ENCODE results near the gene R3HDM1.

The R3HDM1 gene

DNA sequence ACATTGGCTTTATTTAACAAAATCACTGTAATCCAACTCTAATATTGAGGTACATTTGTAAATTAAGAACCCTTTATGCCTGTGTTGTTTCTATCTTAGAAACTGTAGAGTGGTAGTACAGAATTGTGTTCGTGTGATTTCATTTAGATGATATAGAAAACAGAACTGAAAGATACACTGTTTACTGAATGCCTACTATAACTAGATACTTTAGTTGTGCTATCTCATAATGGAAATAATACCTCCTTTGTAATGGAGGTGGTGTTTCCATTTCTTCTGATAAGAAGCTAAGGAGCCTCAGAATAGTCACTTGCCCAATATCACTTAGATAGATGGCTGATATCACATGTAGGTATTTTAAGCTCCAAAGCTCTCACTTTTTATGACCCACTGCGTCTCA lies 147.8 kb downstream of the R3HDM1 start:
- TF ChIP-seq, protein P1, sequence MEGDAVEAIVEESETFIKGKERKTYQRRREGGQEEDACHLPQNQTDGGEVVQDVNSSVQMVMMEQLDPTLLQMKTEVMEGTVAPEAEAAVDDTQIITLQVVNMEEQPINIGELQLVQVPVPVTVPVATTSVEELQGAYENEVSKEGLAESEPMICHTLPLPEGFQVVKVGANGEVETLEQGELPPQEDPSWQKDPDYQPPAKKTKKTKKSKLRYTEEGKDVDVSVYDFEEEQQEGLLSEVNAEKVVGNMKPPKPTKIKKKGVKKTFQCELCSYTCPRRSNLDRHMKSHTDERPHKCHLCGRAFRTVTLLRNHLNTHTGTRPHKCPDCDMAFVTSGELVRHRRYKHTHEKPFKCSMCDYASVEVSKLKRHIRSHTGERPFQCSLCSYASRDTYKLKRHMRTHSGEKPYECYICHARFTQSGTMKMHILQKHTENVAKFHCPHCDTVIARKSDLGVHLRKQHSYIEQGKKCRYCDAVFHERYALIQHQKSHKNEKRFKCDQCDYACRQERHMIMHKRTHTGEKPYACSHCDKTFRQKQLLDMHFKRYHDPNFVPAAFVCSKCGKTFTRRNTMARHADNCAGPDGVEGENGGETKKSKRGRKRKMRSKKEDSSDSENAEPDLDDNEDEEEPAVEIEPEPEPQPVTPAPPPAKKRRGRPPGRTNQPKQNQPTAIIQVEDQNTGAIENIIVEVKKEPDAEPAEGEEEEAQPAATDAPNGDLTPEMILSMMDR (IDR thresholded peaks at IDR 0.05; ENCODE audit: low read depth, low read length) = no peak
- no peak overlapping the region for H3K4me3 ChIP-seq (ENCODE audit: low read depth, low read length)

DNA sequence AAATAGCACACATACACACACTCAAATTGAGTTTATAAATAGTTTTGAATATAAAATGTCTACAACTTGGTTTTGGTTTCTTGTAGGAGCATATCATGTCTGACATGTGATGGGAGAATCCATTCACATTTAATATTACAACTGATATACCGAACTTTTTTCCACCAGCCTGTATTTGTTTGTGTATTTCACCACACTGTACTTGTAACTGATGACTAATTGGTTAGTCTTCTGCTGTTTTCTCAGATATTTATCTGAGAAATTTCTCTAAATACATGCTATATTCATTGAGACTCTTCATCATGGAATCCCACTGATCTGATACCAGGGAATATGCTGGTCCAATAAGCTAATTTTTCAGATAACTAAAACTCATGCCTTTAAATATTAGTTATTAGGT lies 154.1 kb downstream of the R3HDM1 start:
- no peak overlapping the region for H3K4me3 ChIP-seq (ENCODE audit: low read depth, low read length)
- TF ChIP-seq, protein P1 (IDR thresholded peaks at IDR 0.05; ENCODE audit: low read depth, low read length) = no peak

DNA sequence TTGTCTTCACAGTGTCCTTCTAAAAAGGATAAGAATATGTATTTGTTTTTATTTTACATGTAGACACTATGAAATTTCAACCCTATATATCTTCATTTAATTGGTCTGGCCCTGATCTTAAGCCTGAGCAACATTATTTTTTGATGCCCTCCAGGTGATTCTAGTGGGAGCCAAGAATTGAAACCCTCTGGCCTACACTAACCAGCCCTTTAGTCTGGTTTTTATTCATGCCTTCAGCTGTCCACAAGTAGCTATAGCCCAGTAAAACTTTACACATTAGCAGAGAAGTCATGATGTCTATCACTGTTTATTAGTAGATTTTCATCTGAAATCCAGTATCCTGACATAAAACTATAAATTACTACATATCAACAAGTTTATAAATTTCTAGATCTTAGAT lies 157.7 kb downstream of the R3HDM1 start:
- TF ChIP-seq, protein P1 (IDR thresholded peaks at IDR 0.05; ENCODE audit: low read depth, low read length) = no peak

DNA sequence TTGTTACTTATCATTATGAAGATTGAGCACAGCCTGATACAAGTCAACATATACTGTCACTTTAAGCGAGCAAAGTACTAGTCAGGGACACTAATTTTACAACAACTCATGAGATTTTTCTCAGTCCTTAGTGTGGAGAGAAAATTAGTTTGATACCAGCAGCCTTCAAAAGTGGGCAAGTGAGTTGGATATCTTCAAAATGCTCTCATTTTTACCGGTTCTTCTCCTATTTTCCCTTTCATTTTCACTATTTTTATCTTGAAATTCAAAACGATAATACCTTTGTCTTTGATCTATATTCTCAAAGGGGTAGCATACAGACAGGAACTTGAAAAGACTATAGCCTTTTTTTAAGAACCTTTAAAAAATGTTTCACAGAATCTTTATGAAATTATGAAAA lies 158.4 kb downstream of the R3HDM1 start:
- TF ChIP-seq, protein P1 (IDR thresholded peaks at IDR 0.05; ENCODE audit: low read depth, low read length) = no peak
- no peak overlapping the region for H3K4me3 ChIP-seq (ENCODE audit: low read depth, low read length)

More for the DNA sequence above, 157.7 kb downstream of the R3HDM1 start:
- H3K4me3 ChIP-seq (ENCODE audit: low read depth, low read length) = no peak overlapping the region

DNA sequence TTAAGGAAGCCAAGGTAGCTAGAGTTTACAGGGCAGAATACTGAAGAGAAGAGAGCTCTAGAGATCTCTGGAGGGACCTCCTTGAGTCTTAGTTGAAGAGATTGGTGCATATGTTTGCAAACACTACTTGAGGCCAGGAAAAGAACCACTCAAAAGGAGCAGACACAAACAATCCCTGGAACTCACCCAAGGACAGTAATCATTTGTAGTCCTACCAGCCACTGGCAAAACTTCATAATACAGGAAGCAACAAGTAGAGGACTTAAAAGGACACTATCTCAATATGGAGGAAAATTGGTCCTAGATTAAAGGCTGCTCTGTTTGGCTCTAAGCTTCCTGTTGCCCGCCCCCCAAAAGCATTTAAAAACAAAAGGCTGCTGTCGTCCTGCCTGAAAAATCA lies 163.4 kb downstream of the R3HDM1 start:
- no peak overlapping the region for H3K4me3 ChIP-seq (ENCODE audit: low read depth, low read length)
- TF ChIP-seq, protein P1 (IDR thresholded peaks at IDR 0.05; ENCODE audit: low read depth, low read length) = no peak

DNA sequence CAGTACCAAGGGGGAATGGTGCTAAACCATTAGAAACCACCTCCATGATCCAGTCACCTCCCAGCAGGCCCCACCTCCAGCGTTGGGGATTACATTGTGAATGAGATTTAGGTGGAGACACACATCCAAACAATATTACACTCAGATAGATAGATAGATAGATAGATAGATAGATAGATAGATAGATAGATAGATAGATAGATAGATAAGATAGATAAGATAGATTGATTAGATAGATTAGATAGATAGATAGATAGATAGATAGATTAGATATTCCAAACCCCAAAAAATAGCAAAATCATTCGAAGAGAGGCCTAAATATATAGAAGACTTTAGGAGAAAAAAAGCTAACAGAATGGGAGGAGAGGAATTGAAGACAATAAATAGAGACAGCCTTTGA lies 167.6 kb downstream of the R3HDM1 start:
- no peak overlapping the region for H3K4me3 ChIP-seq (ENCODE audit: low read depth, low read length)
- TF ChIP-seq, protein P1 (IDR thresholded peaks at IDR 0.05; ENCODE audit: low read depth, low read length) = no peak

DNA sequence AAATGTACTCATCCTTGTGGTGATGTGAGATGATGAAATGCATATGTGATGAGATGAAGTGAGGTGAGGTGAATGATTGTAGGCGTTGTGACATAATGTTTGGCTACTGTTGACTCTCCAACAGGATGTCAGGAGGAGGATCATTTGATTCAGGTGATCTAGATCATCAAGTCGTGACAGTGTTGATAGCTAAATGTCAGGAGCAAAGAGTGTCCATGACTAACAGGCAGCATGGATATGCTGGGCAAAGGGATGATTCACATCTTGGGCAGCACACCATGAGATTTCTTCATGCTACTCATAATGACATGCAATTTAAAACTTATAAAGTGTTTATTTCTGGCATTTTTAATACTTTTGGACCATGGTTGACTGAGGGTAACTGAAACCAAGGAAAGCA lies 170.2 kb downstream of the R3HDM1 start:
- TF ChIP-seq, protein P1 (IDR thresholded peaks at IDR 0.05; ENCODE audit: low read depth, low read length) = no peak
- H3K4me3 ChIP-seq (ENCODE audit: low read depth, low read length) = no peak overlapping the region

Measured in WI38 (cell line).